Small intestine (tissue), 7 donors: Measurements from ENCODE around the gene PRICKLE3. TPM values are rescaled to one million over a fixed set of nuclear protein-coding genes. Genes with fewer than 3 reads are reported as not detected.

Experiments used
- DNase-seq, 2 donors: peaks; one replicate each; pipeline versions ENCODE4 v3.0.0 to v3.0.0-alpha.2; 2013
- FAIRE-seq: peaks from 2 replicates; lab custom pipeline; 2012; peaks lifted over from hg19 to GRCh38; lab: Jason Lieb, UNC
- H3K27ac ChIP-seq, 3 donors: one replicate each; pipeline ENCODE4 v1.5.1; 2013; ENCODE audit warnings: low read length in 2 of 3, mild to moderate bottlenecking in 2 of 3, control low read depth in 1 of 3, inconsistent platforms in 1 of 3, low read depth in 1 of 3, moderate library complexity in 1 of 3
- H3K27me3 ChIP-seq, 3 donors: one replicate each; pipeline ENCODE4 v1.6.1; 2013; ENCODE audit warnings: low read length in 3 of 3, inconsistent platforms in 1 of 3; ENCODE audit not compliant: control insufficient read depth in 3 of 3, insufficient read depth in 3 of 3
- H3K36me3 ChIP-seq, 3 donors: one replicate each; pipeline ENCODE4 v1.6.1; 2013; ENCODE audit warnings: low read length in 3 of 3, inconsistent platforms in 1 of 3, low read depth in 1 of 3, mild to moderate bottlenecking in 1 of 3, moderate library complexity in 1 of 3; ENCODE audit not compliant: control insufficient read depth in 3 of 3, insufficient read depth in 2 of 3
- H3K4me1 ChIP-seq, 3 donors: one replicate each; pipeline ENCODE4 v1.6.1; 2013; ENCODE audit warnings: low read length in 2 of 3, inconsistent platforms in 1 of 3, low read depth in 1 of 3, mild to moderate bottlenecking in 1 of 3, moderate library complexity in 1 of 3; ENCODE audit not compliant: control insufficient read depth in 3 of 3, insufficient read depth in 2 of 3
- H3K4me3 ChIP-seq, 3 donors: one replicate each; pipeline ENCODE4 v1.5.1; 2013; ENCODE audit warnings: low read length in 3 of 3, control low read depth in 1 of 3, inconsistent platforms in 1 of 3, low read depth in 1 of 3, mild to moderate bottlenecking in 1 of 3, moderate library complexity in 1 of 3
- H3K9me3 ChIP-seq, 2 donors: one replicate each; pipeline ENCODE4 v1.6.1; 2013; ENCODE audit warnings: low read depth in 1 of 2, low read length in 1 of 2; ENCODE audit not compliant: control insufficient read depth in 2 of 2, insufficient read depth in 1 of 2
- WGBS, 3 donors: extraction: QIAGEN DNeasy Blood & Tissue Kit; methylation state at CpG; one replicate each; pipeline ENCODE4 v1.1.7; 2013; 5-methylcytosine and 5-hydroxymethylcytosine counted together
- polyA plus RNA-seq, 4 donors: library from polyadenylated mRNA; stranded (reverse) in 3 of 4; unstranded in 1 of 4; fragments of 200-250 nt in 3 of 4; fragments of 120-200 nt in 1 of 4; gene quantifications; one replicate each; pipeline versions ENCODE4 v1.2.1 to v1.2.3, GENCODE V29; 2013
- donor health status: healthy with polysubstance abuse.
- donor health status: control.
- donor health status: control.
- donor health status: Bipolar disorder and iron deficiency.
- donor health status: healthy.

The PRICKLE3 gene
- polyA plus RNA-seq, 4 donors: 3.6 to 6.8 (median 5.5) TPM

DNA sequence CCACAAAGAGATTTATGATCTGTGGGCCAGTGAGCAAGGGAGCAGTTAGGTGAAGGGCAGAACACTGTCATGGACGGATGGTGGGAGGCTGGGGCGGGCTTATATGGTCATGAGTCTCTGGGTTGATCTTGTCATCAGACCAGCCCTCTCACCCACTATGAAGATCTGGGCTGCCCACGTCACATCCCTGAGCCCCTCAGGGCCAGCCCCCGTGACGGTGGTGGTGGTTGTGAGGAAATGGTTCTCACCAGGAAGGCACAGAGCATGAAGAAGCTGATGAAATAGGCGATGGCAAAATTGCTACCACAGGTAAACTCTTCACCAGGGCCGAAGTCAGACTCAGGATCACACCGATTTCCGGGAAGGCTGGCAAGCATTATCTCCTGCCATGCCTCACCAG is 24.9 kb upstream of the PRICKLE3 start:
- no peak for DNase-seq
- H3K9me3 ChIP-seq: no peaks in the 10 kb centered on the region
- FAIRE-seq: no peak
- peaks cover 0 to 7% (median 0%) of the 10 kb centered on the region in 3 donors for H3K27me3 ChIP-seq
- WGBS, 3 donors: 80 to 87% (median 82%) methylated on average over 9 of the region's 9 CpGs
- no peak overlapping the region for H3K4me3 ChIP-seq
- H3K27ac ChIP-seq: no peak overlapping the region
- H3K4me1 ChIP-seq: no peaks in the 10 kb centered on the region
- no peaks in the 10 kb centered on the region for H3K36me3 ChIP-seq

DNA sequence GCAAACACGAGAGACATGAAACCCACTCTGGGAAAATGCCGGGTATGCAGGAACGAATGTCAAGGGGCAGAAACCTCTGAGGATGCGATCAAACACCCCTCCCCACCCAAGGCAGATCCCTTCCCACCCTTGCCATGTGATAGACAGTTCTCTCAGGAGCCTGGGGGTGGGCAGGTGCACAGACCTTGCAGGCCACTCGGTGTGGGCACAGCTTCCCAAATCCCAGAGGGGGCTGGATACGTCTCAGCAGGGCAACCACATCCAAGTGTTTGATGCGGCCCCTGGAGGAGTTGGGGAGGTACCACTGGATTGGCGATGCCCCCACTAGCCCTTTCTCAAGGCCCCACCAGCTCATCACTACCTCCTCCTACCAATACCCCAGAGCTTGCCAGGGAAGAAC is 24.2 kb upstream of the PRICKLE3 start:
- Histone ChIP-seq H3K27me3 (peaks cover 0 to 7% (median 0%) of the 10 kb centered on the region in 3 donors), H3K4me1 (no peaks in the 10 kb centered on the region), H3K4me3 (no peak overlapping the region), H3K27ac (no peak overlapping the region), H3K9me3 (no peaks in the 10 kb centered on the region), H3K36me3 (no peaks in the 10 kb centered on the region)
- FAIRE-seq: no peak
- 70 to 78% (median 77%) methylated on average over 4 to 8 of the region's 8 CpGs for WGBS, 3 donors
- DNase-seq: no peak

DNA sequence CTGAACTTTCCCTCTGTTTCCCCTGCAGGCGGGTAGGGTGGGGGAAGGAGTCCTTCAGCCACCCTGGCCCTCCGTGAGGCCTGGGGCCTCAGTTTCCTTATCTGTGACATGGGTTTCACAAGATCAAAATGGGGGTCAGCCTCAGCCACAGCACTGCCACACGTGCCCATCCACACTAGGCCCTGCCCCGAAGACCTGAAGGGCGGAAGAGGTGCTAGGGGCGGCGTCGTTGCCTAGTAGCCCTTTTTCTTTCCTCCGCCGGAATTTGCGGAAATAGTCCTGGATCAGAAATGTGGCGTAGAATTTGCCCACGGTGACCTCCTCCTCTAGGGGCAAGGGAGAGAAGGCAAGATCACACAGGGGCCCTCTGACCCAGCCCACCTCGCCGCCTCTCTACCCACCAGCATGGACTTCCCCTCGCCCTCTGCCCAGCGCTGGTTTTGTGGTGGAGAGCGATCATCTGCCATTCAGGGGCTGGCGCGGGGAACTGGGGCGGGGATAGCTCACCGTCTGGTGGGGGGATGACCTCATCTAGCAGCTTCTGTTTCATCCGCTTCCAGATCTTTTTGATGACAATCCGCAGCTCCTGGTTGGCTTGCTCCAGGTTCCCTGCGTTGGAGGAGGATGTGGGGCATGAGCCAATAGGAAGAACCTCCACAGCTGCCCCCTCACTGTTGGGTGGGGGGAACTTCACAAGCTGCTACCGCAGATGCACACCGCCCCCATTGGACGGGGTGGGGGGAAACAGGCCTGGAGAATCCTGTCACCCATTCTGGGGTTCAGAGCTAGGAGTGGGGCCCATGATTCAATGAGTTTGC is 23.5 kb upstream of the PRICKLE3 start:
- DNase-seq (no peak), FAIRE-seq (no peak)
- no peak overlapping the region for H3K27ac ChIP-seq

DNA sequence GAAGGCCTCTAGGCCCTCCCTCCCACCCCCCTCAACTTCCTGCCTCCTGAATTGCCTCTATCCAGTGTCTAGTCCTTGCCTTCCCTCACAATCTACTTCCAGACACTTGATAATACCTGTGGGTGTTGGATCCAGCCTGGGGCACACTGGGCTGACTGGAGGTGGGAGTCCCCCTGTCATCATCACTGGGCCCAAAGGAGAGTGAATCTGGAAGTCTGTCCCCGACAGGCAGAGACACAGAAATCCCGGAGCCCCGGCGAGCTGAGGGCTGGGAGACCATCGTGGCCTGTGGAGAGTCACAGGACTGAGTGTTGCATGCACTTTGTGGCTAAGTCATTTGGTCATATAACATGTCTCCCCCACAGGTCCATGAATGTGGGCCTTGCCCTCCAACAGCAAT is 22.2 kb upstream of the PRICKLE3 start:
- peaks cover 0 to 7% (median 0%) of the 10 kb centered on the region in 3 donors for H3K27me3 ChIP-seq
- FAIRE-seq: no peak
- WGBS, 3 donors: 88 to 94% (median 93%) methylated on average over 5 of the region's 5 CpGs
- H3K4me3 ChIP-seq: no peak overlapping the region
- no peak overlapping the region for H3K27ac ChIP-seq
- no peak for DNase-seq
- H3K4me1 ChIP-seq: no peaks in the 10 kb centered on the region
- no peaks in the 10 kb centered on the region for H3K9me3 ChIP-seq
- H3K36me3 ChIP-seq: no peaks in the 10 kb centered on the region

More for the DNA sequence above, 23.5 kb upstream of the PRICKLE3 start:
- no peak overlapping the region for H3K4me3 ChIP-seq
- no peaks in the 10 kb centered on the region for H3K36me3 ChIP-seq
- H3K4me1 ChIP-seq: no peaks in the 10 kb centered on the region
- H3K27me3 ChIP-seq: peaks cover 0 to 7% (median 0%) of the 10 kb centered on the region in 3 donors
- WGBS, 3 donors: 26 to 57% (median 38%) methylated on average over 23 to 28 of the region's 28 CpGs
- H3K9me3 ChIP-seq: no peaks in the 10 kb centered on the region

DNA sequence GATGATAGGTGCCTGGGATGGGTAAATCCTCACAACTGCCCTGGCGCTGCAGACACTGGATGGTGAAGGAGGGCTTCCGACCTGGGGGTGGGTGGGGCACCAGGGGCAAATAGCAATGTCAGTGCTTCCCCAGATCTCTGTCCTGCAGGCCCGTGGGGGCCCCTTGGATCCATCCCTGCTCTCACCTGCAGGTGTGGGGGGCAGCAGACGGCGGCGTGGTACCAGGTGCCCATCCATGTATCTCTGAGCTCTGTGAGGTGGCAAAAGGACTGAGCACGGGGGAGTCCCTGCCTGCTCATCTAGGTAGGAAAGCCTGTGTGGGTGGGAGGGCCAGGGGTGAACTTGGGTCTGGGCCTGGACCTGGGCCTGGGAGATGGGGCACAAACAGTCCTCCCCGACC is 20.4 kb upstream of the PRICKLE3 start:
- no peak overlapping the region for H3K4me3 ChIP-seq
- 60 to 82% (median 63%) methylated on average over 2 to 8 of the region's 8 CpGs for WGBS, 3 donors
- H3K27ac ChIP-seq: no peak overlapping the region
- DNase-seq: no peak
- H3K9me3 ChIP-seq: no peaks in the 10 kb centered on the region
- no peaks in the 10 kb centered on the region for H3K36me3 ChIP-seq
- H3K4me1 ChIP-seq: no peaks in the 10 kb centered on the region
- H3K27me3 ChIP-seq: peaks cover 0 to 7% (median 0%) of the 10 kb centered on the region in 3 donors
- FAIRE-seq: no peak

DNA sequence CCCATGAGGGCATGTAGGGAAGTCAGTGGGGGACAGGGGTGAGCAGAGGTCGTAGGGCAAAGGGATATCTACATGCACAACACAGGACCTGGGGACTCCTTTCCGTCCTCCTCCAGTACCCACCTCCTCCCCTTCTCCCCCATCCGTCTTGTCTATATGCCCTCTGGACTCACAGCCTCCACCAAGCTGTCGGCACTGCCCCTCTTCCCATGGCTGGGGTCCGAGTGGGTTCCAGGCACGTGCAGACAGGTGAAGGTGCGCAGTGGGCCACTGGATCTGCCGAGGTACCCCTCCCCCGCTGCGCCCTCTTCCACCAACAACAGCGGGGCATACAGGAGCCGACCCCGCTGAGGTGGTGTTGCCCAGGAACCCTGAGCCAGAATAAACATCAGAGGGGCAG is 19.3 kb upstream of the PRICKLE3 start:
- H3K4me3 ChIP-seq: no peak overlapping the region
- DNase-seq (no peak), FAIRE-seq (no peak)
- no peaks in the 10 kb centered on the region for H3K9me3 ChIP-seq
- H3K36me3 ChIP-seq: no peaks in the 10 kb centered on the region
- H3K27me3 ChIP-seq: peaks cover 0 to 7% (median 0%) of the 10 kb centered on the region in 3 donors
- 74 to 80% (median 77%) methylated on average over 13 of the region's 13 CpGs for WGBS, 3 donors
- no peak overlapping the region for H3K27ac ChIP-seq
- peaks cover 0 to 3% (median 0%) of the 10 kb centered on the region in 3 donors for H3K4me1 ChIP-seq

DNA sequence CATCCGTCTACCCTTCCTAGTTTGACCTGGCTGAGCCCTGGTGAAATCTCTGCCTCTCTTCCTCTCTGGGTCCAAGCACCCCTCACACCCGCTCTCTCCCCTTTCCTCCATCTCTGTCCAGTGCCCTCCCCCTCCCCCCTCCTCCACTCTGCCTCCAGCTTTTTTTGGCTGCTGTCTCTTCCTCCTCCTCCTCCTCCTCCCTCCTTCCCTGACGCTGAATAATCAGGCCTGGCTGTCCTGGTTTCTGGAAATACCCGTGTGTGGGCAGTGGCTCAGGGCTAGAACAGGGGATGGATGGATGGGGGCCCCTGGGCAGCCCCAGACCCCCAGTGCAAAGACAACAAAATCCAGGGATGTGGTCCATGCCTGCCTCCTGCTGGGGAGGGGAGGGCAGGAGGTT is 18.5 kb upstream of the PRICKLE3 start:
- Histone ChIP-seq H3K4me3 (no peak overlapping the region), H3K27me3 (peaks cover 0 to 2% (median 0%) of the 10 kb centered on the region in 3 donors), H3K27ac (no peak overlapping the region), H3K36me3 (no peaks in the 10 kb centered on the region), H3K9me3 (no peaks in the 10 kb centered on the region), H3K4me1 (peaks cover 0 to 3% (median 0%) of the 10 kb centered on the region in 3 donors)
- FAIRE-seq (no peak), DNase-seq (no peak)
- 48 to 59% (median 53%) methylated on average over 4 of the region's 4 CpGs for WGBS, 3 donors

DNA sequence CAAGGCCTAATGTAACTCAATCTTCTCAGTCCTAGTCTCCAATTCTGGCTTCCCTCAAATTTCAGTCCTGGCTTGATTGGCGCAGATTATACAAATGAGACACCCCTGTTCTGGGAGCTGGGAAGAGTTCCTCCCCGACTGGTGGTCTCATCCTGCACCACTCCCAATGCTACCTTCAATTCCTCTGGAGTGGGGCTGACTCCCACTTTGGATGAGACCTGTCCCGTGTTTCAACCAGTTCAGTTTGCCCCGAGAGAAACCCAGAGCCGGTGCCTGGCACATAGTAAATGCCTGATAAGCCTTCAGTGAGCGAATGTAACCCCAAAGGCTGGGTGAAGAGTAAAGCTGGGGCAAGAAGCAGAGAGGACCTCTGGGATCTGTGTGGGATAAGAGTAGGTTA is 17.8 kb upstream of the PRICKLE3 start:
- Histone ChIP-seq H3K9me3 (no peaks in the 10 kb centered on the region), H3K4me3 (no peak overlapping the region), H3K4me1 (peaks cover 0 to 3% (median 0%) of the 10 kb centered on the region in 3 donors), H3K27me3 (peaks cover 0 to 4% (median 0%) of the 10 kb centered on the region in 3 donors), H3K27ac (no peak overlapping the region), H3K36me3 (no peaks in the 10 kb centered on the region)
- DNase-seq (no peak), FAIRE-seq (no peak)
- WGBS, 3 donors: 79 to 89% (median 86%) methylated on average over 6 of the region's 6 CpGs
